WERI-Rb-1 (cell line): ENCODE measurements around the gene MPEG1.

ENCODE experiments used
- DNase-seq: peaks from one replicate; pipeline ENCODE4 v3.0.0-alpha.2; 2020
- H3K27ac ChIP-seq: fragments of 250-450 bp; sonication (Bioruptor Pico); 2 replicates; pipeline ENCODE4 v1.5.1; 2020; ENCODE audit warnings: mild to moderate bottlenecking, moderate library complexity
- H3K27me3 ChIP-seq: fragments of 250-450 bp; sonication (Bioruptor Pico); 2 replicates; pipeline ENCODE4 v1.5.1; 2021; ENCODE audit warnings: mild to moderate bottlenecking, low read depth, moderate library complexity; ENCODE audit not compliant: insufficient read depth, severe bottlenecking
- H3K36me3 ChIP-seq: fragments of 250-450 bp; sonication (Bioruptor Pico); 2 replicates; pipeline ENCODE4 v1.5.1; 2020; ENCODE audit warnings: mild to moderate bottlenecking, moderate library complexity
- H3K4me3 ChIP-seq: 2 replicates; pipeline ENCODE4 v1.5.1; 2011; ENCODE audit warnings: low read depth, mild to moderate bottlenecking, control low read depth, low read length
- H3K9me3 ChIP-seq: fragments of 250-450 bp; sonication (Bioruptor Pico); 2 replicates; pipeline ENCODE4 v1.5.1; 2021; ENCODE audit warnings: mild to moderate bottlenecking, moderate library complexity; ENCODE audit not compliant: severe bottlenecking
- CTCF ChIP-seq: IDR thresholded peaks from 2 replicates; pipeline ENCODE4 v1.5.1; 2011; ENCODE audit warnings: low read depth, mild to moderate bottlenecking, control low read depth, inconsistent platforms, low read length

The MPEG1 gene

GRCh38 chr11:59181746-59182456 lies 30.8 kb downstream of the MPEG1 start:
- no peaks in the 10 kb centered on the region for H3K36me3 ChIP-seq

GRCh38 chr11:59180907-59181306 lies 31.8 kb downstream of the MPEG1 start:
- Histone ChIP-seq H3K27me3 (peaks cover 59% of the 10 kb centered on the region), H3K9me3 (peaks cover 8% of the 10 kb centered on the region), H3K4me3 (no peak overlapping the region), H3K36me3 (no peaks in the 10 kb centered on the region), H3K27ac (no peak overlapping the region)
- no peak for DNase-seq
- no peak for TF ChIP-seq CTCF

More at GRCh38 chr11:59181746-59182456, 30.8 kb downstream of the MPEG1 start:
- Histone ChIP-seq H3K27ac (no peak overlapping the region), H3K4me3 (no peak overlapping the region), H3K27me3 (peaks cover 61% of the 10 kb centered on the region), H3K9me3 (peaks cover 8% of the 10 kb centered on the region)
- DNase-seq = no peak
- no peak for TF ChIP-seq CTCF

GRCh38 chr11:59180168-59180776 lies 32.5 kb downstream of the MPEG1 start:
- Histone ChIP-seq H3K27me3 (peaks cover 59% of the 10 kb centered on the region), H3K27ac (no peak overlapping the region), H3K36me3 (no peaks in the 10 kb centered on the region), H3K9me3 (peaks cover 8% of the 10 kb centered on the region), H3K4me3 (no peak overlapping the region)
- no peak for DNase-seq
- TF ChIP-seq CTCF = no peak

- Histone ChIP-seq H3K27me3 (peaks cover 60% of the 10 kb centered on the region), H3K9me3 (peaks cover 8% of the 10 kb centered on the region), H3K4me3 (no peak overlapping the region), H3K36me3 (no peaks in the 10 kb centered on the region), H3K27ac (no peak overlapping the region)
- TF ChIP-seq CTCF = no peak
- DNase-seq = no peak
Measured at GRCh38 chr11:59179121-59179520, 33.6 kb downstream of the MPEG1 start.

- Histone ChIP-seq H3K4me3 (no peak overlapping the region), H3K9me3 (peaks cover 8% of the 10 kb centered on the region), H3K27me3 (peaks cover 61% of the 10 kb centered on the region), H3K27ac (no peak overlapping the region), H3K36me3 (no peaks in the 10 kb centered on the region)
- DNase-seq = no peak
- TF ChIP-seq CTCF = no peak
Measured at GRCh38 chr11:59178402-59178801, 34.3 kb downstream of the MPEG1 start.

- Histone ChIP-seq H3K36me3 (no peaks in the 10 kb centered on the region), H3K9me3 (peaks cover 8% of the 10 kb centered on the region), H3K27me3 (peaks cover 67% of the 10 kb centered on the region), H3K4me3 (no peak overlapping the region), H3K27ac (no peak overlapping the region)
- TF ChIP-seq CTCF = no peak
- DNase-seq = no peak
Measured at GRCh38 chr11:59176330-59176729, 36.4 kb downstream of the MPEG1 start.
